ENCODE results near the gene SREBF1. TPM values are rescaled to one million over a fixed set of nuclear protein-coding genes. Genes with fewer than 3 reads are reported as not detected.

The SREBF1 gene
- total RNA-seq, 1 donor from 2014 or later, result 53.0 TPM

- no peak for DNase-seq (ENCODE audit: low read depth)
Observed at GRCh38 chr17:17841601-17842025, 4.8 kb upstream of the SREBF1 start.

- DNase-seq (ENCODE audit: low read depth), result peak; percentile 57
Observed at GRCh38 chr17:17840751-17841591, 4.2 kb upstream of the SREBF1 start.

GRCh38 chr17:17839791-17840707, 3.3 kb upstream of the SREBF1 start:
- peak; percentile 79 for DNase-seq (ENCODE audit: low read depth)

- DNase-seq (ENCODE audit: low read depth), result peak; percentile 50
Observed at GRCh38 chr17:17837966-17838962, 1.5 kb upstream of the SREBF1 start.

GRCh38 chr17:17837380-17837821, 615 bp upstream of the SREBF1 start:
- peak; percentile 73 for DNase-seq (ENCODE audit: low read depth)

- DNase-seq (ENCODE audit: low read depth), result peak; percentile 80
Observed at GRCh38 chr17:17836250-17836817, 452 bp downstream of the SREBF1 start.

GRCh38 chr17:17835415-17836249, 1.2 kb downstream of the SREBF1 start:
- DNase-seq (ENCODE audit: low read depth), result no peak

GRCh38 chr17:17834974-17835373, 1.8 kb downstream of the SREBF1 start:
- DNase-seq (ENCODE audit: low read depth), result peak; percentile 73

- DNase-seq (ENCODE audit: low read depth), result no peak
Observed at GRCh38 chr17:17833658-17834357, 3.0 kb downstream of the SREBF1 start.

- DNase-seq (ENCODE audit: low read depth), result no peak
Observed at GRCh38 chr17:17832032-17832363, 4.8 kb downstream of the SREBF1 start.

- DNase-seq (ENCODE audit: low read depth), result no peak
Observed at GRCh38 chr17:17831208-17832031, 5.4 kb downstream of the SREBF1 start.

- DNase-seq (ENCODE audit: low read depth), result no peak
Observed at GRCh38 chr17:17830740-17831207, 6.0 kb downstream of the SREBF1 start.

GRCh38 chr17:17830269-17830567, 6.6 kb downstream of the SREBF1 start:
- DNase-seq (ENCODE audit: low read depth), result no peak

GRCh38 chr17:17827826-17828621, 8.8 kb downstream of the SREBF1 start:
- no peak for DNase-seq (ENCODE audit: low read depth)

GRCh38 chr17:17826942-17827785, 9.6 kb downstream of the SREBF1 start:
- DNase-seq (ENCODE audit: low read depth), result no peak

GRCh38 chr17:17826342-17826713, 10.5 kb downstream of the SREBF1 start:
- no peak for DNase-seq (ENCODE audit: low read depth)
